ENCODE measurements around the gene MYO15A. TPM values are rescaled to one million over a fixed set of nuclear protein-coding genes. Genes with fewer than 3 reads are reported as not detected.
A peak's percentile ranks its signal among the peaks of the same experiment; 100 is the strongest.

MYO15A gene
- total RNA-seq, 4 donors from 2014 or later: 1.1 to 4.2 (median 1.2) TPM

DNA sequence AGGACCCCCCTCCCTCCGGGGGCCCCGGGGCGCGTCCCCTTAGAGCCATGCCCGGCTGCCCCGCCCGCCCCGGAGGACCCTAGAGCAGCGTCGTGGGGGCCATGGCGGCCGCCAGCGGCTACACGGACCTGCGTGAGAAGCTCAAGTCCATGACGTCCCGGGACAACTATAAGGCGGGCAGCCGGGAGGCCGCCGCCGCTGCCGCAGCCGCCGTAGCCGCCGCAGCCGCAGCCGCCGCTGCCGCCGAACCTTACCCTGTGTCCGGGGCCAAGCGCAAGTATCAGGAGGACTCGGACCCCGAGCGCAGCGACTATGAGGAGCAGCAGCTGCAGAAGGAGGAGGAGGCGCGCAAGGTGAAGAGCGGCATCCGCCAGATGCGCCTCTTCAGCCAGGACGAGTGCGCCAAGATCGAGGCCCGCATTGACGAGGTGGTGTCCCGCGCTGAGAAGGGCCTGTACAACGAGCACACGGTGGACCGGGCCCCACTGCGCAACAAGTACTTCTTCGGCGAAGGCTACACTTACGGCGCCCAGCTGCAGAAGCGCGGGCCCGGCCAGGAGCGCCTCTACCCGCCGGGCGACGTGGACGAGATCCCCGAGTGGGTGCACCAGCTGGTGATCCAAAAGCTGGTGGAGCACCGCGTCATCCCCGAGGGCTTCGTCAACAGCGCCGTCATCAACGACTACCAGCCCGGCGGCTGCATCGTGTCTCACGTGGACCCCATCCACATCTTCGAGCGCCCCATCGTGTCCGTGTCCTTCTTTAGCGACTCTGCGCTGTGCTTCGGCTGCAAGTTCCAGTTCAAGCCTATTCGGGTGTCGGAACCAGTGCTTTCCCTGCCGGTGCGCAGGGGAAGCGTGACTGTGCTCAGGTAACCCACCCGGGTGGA lies 75.8 kb downstream of the MYO15A start:
- Histone ChIP-seq H3K27ac (peak overlapping the region; percentile 97 to 100 (median 98)), H3K9me3 (no peaks in the 10 kb centered on the region), H3K27me3 (no peaks in the 10 kb centered on the region), H3K36me3 (no peaks in the 10 kb centered on the region), H3K4me3 (peak overlapping the region; percentile 81 to 99 (median 86)), H3K4me1 (peaks cover 41 to 61% (median 58%) of the 10 kb centered on the region in 4 donors)
- intact Hi-C loops (cut with DNase I; ENCODE audit: low total_unique reads): no loop called here
- peak; percentile 57 for DNase-seq
- TF ChIP-seq POLR2AphosphoS5 (IDR thresholded peaks at IDR 0.05): peak; percentile 9 to 64 (median 61)
- TF ChIP-seq POLR2A (IDR thresholded peaks at IDR 0.05): peak; percentile 43
- TF ChIP-seq EP300 (IDR thresholded peaks at IDR 0.05; ENCODE audit: low read depth): no peak
- TF ChIP-seq, protein P1, sequence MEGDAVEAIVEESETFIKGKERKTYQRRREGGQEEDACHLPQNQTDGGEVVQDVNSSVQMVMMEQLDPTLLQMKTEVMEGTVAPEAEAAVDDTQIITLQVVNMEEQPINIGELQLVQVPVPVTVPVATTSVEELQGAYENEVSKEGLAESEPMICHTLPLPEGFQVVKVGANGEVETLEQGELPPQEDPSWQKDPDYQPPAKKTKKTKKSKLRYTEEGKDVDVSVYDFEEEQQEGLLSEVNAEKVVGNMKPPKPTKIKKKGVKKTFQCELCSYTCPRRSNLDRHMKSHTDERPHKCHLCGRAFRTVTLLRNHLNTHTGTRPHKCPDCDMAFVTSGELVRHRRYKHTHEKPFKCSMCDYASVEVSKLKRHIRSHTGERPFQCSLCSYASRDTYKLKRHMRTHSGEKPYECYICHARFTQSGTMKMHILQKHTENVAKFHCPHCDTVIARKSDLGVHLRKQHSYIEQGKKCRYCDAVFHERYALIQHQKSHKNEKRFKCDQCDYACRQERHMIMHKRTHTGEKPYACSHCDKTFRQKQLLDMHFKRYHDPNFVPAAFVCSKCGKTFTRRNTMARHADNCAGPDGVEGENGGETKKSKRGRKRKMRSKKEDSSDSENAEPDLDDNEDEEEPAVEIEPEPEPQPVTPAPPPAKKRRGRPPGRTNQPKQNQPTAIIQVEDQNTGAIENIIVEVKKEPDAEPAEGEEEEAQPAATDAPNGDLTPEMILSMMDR (IDR thresholded peaks at IDR 0.05): peak in 1 of 5 experiments; percentile 25
- in situ Hi-C loops (cut with MboI; ENCODE audit: low pct_ligation_motif_present in 1 of 4, low pct_unique_long_range_greater_than_20kb in 1 of 4, low sequenced_read_pairs in 3 of 4): no loop called here
- WGBS, 2 donors (ENCODE audit: low coverage in 1 of 2): 0% methylated on average over 13 to 29 of the region's 92 CpGs

DNA sequence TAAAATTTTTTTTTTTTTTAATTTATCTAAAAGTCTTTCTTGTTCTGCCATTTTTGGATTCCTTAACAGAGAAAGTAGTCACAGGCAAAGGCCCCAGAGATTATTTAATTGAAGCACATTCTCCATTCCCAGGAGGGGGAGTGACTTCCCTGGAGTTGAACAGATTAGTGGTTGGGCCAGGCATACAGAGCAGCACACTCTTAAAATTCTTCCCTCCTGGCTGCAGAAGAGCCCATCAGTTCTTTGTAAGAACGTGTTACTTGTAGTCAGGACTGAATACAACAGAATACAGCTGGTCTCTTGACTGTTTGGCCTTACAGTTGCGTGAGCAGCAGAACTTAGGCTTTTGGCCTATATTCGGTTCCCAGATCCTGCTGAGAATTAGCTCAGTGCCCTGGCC lies 76.8 kb downstream of the MYO15A start:
- Histone ChIP-seq H3K27ac (peak overlapping the region; percentile 97 to 100 (median 98)), H3K4me1 (peaks cover 48 to 71% (median 68%) of the 10 kb centered on the region in 4 donors), H3K27me3 (no peaks in the 10 kb centered on the region), H3K36me3 (no peaks in the 10 kb centered on the region), H3K4me3 (peak overlapping the region; percentile 8 to 90 (median 82)), H3K9me3 (no peaks in the 10 kb centered on the region)
- no peak for TF ChIP-seq POLR2A (IDR thresholded peaks at IDR 0.05)
- 30% methylated on average over 3 of the region's 3 CpGs; no CpG with 5 or more reads in 1 of the 2 donors for WGBS, 2 donors (ENCODE audit: low coverage in 1 of 2)
- in situ Hi-C loops (cut with MboI; ENCODE audit: low pct_ligation_motif_present in 1 of 4, low pct_unique_long_range_greater_than_20kb in 1 of 4, low sequenced_read_pairs in 3 of 4) (no loop called here), intact Hi-C loops (cut with DNase I; ENCODE audit: low total_unique reads) (no loop called here)
- no peak for DNase-seq

DNA sequence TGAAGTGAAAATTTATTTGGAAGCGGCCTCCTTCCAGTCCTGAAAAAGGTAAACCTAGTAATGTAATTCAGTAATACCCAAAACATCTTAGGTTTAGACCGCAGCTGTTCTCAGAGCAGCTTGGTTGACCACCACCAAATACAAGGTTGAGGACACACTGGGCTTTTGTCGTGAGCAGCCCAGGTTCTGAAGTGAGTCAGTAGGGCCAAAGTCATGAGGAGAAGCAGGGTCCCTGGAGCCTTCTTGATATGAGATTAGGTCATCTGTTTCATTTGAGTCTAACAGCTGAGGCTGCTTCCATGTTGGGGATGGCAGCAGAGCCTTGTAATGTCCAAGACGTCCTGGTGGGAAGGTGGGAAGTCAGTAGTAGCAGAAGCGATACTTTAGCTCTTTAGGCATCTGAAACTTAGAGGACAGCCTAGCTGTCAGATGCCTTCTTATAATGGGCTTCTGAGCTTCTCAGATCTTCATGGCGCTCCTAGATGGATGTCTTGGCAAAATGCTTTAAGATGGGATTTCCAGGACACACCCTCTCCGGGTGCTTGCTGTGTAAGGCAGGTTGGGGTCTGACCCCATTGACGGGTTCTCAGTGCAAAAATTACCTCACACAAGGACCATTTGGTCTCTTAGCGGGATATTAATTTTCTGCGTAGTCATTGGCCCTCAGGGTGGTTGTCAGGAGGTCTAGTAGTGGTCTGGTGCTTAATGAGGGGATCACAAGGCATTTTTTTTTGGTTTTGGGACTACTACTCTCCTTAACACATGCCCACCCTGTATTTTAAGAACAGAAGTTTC lies 77.5 kb downstream of the MYO15A start:
- Histone ChIP-seq H3K9me3 (no peaks in the 10 kb centered on the region), H3K4me1 (peaks cover 51 to 77% (median 74%) of the 10 kb centered on the region in 4 donors), H3K27me3 (no peaks in the 10 kb centered on the region), H3K4me3 (peak overlapping the region; percentile 8 to 90 (median 82)), H3K27ac (peak overlapping the region; percentile 97 to 100 (median 98)), H3K36me3 (no peaks in the 10 kb centered on the region)
- no peak for DNase-seq
- 56 to 69% methylated on average over 3 to 10 of the region's 10 CpGs for WGBS, 2 donors (ENCODE audit: low coverage in 1 of 2)
- TF ChIP-seq POLR2A (IDR thresholded peaks at IDR 0.05) (no peak), EP300 (IDR thresholded peaks at IDR 0.05; ENCODE audit: low read depth) (no peak), POLR2AphosphoS5 (IDR thresholded peaks at IDR 0.05) (no peak)
- TF ChIP-seq, protein P1 (IDR thresholded peaks at IDR 0.05): no peak
- intact Hi-C loops (cut with DNase I; ENCODE audit: low total_unique reads) (no loop called here), in situ Hi-C loops (cut with MboI; ENCODE audit: low pct_ligation_motif_present in 1 of 4, low pct_unique_long_range_greater_than_20kb in 1 of 4, low sequenced_read_pairs in 3 of 4) (no loop called here)

DNA sequence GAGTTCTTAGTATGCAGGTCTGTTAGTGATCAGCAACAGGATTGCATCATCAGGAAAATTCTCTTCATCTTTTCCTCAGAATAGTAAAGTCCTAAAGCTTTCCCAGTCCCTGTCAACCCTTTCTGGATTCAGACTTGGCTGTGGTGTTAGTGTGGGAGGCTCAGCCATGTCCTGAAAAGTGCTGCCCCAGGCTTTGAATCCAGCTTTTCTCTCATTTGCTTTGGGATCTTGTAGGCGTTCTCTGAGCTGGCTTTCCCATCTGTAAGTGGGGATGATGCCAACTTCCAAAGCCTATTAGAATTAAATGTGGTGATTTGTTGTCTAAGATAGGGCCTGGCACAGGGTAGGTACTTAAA lies 78.0 kb downstream of the MYO15A start:
- peak overlapping the region; percentile 97 to 100 (median 98) for H3K27ac ChIP-seq
- TF ChIP-seq EP300 (IDR thresholded peaks at IDR 0.05; ENCODE audit: low read depth): no peak
- TF ChIP-seq, protein P1 (IDR thresholded peaks at IDR 0.05): no peak
- TF ChIP-seq POLR2A (IDR thresholded peaks at IDR 0.05): no peak
- TF ChIP-seq POLR2AphosphoS5 (IDR thresholded peaks at IDR 0.05): no peak
- peaks cover 55 to 81% (median 79%) of the 10 kb centered on the region in 4 donors for H3K4me1 ChIP-seq
- in situ Hi-C loops (cut with MboI; ENCODE audit: low pct_ligation_motif_present in 1 of 4, low pct_unique_long_range_greater_than_20kb in 1 of 4, low sequenced_read_pairs in 3 of 4) (no loop called here), intact Hi-C loops (cut with DNase I; ENCODE audit: low total_unique reads) (no loop called here)
- DNase-seq: no peak
- H3K36me3 ChIP-seq: no peaks in the 10 kb centered on the region
- WGBS, 2 donors (ENCODE audit: low coverage in 1 of 2): 44% methylated on average over 1 of the region's 1 CpG; no CpG with 5 or more reads in 1 of the 2 donors
- H3K4me3 ChIP-seq: peak overlapping the region; percentile 4 to 90 (median 82)
- no peaks in the 10 kb centered on the region for H3K9me3 ChIP-seq
- H3K27me3 ChIP-seq: no peaks in the 10 kb centered on the region
